K562 (cell line): ENCODE measurements around the gene UBAC2. TPM values are rescaled to one million over a fixed set of nuclear protein-coding genes. Genes with fewer than 3 reads are reported as not detected.

Source experiments
- ATAC-seq: fragments of 200-7000 bp; cut with Tn5 transposase; 3 replicates; pipeline ENCODE4 v1.9.1; 2020; ENCODE audit warnings: moderate library complexity
- BruUV-seq: library from RNA; stranded (reverse); fragments of 400-500 nt; replicated peaks from 2 replicates; lab custom pipeline; 2021; lab: Mats Ljungman, UMichigan
- CTCF ChIA-PET: fragments of 300-600 bp; formaldehyde crosslinking; extraction: SDS; loops from one replicate; lab custom pipeline; 2021; ENCODE audit warnings: low intra/inter-chr PET ratio; lab: Yijun Ruan, JAX
- POLR2A ChIA-PET: fragments of 300-600, 350-650 bp; sonication (Branson Sonifier 250); formaldehyde crosslinking; extraction: SDS; loops from one replicate; lab custom pipeline; 2021; ENCODE audit warnings: antibody characterized with exemption, inconsistent platforms; lab: Yijun Ruan, JAX
- DNase-seq, 4 experiments: peaks; one replicate each; pipeline versions ENCODE4 v3.0.0 to v3.0.0-alpha.2; 2011 to 2018; ENCODE audit warnings: low spot score in 3 of 4, mixed read lengths in 3 of 4; ENCODE audit errors: extremely low read depth in 1 of 4
- FAIRE-seq: peaks from 2 replicates; lab custom pipeline; 2011; peaks lifted over from hg19 to GRCh38; lab: Jason Lieb, UNC
- H2AFZ ChIP-seq: 2 replicates; pipeline ENCODE4 v1.6.0; 2011; ENCODE audit warnings: low read depth, low read length, control low read depth, inconsistent platforms
- H3K27ac ChIP-seq: fragments of 200-600 bp; 3 replicates; pipeline ENCODE4 v1.8.0; 2011; ENCODE audit warnings: low read depth, mild to moderate bottlenecking, control low read depth, inconsistent platforms, low read length, moderate library complexity, mixed read lengths; ENCODE audit errors: extremely low read depth
- H3K27me3 ChIP-seq, 2 experiments: fragments of 300-600 bp in 1 of 2; 2 replicates in 1 of 2; 3 replicates in 1 of 2; pipeline versions ENCODE4 v1.6.0 to v1.8.0; 2011; ENCODE audit warnings: inconsistent platforms in 2 of 2, low read length in 2 of 2, mild to moderate bottlenecking in 1 of 2, mixed read lengths in 1 of 2, moderate library complexity in 1 of 2; ENCODE audit not compliant: control insufficient read depth in 2 of 2, insufficient read depth in 2 of 2
- H3K36me3 ChIP-seq: fragments of 300-600 bp; 3 replicates; pipeline ENCODE4 v1.8.0; 2011; ENCODE audit warnings: mild to moderate bottlenecking, low read length, inconsistent platforms; ENCODE audit not compliant: control insufficient read depth, insufficient read depth
- H3K4me1 ChIP-seq, 2 experiments: fragments of 200-600 bp in 1 of 2; replicated peaks in 1 of 2; 2 replicates in 1 of 2; 3 replicates in 1 of 2; pipeline versions ENCODE4 v1.5.1 to v1.8.0; 2011; ENCODE audit warnings: inconsistent platforms in 2 of 2, low read length in 2 of 2, mild to moderate bottlenecking in 1 of 2, mixed read lengths in 1 of 2, moderate library complexity in 1 of 2; ENCODE audit not compliant: control insufficient read depth in 2 of 2, insufficient read depth in 2 of 2
- H3K4me2 ChIP-seq: 2 replicates; pipeline ENCODE4 v1.6.1; 2011; ENCODE audit warnings: low read length, control low read depth, inconsistent platforms, mixed read lengths; ENCODE audit not compliant: insufficient read depth
- H3K4me3 ChIP-seq: fragments of 200-600 bp; sonication (generic), shearing (Covaris generic); 2 replicates; pipeline ENCODE4 v1.5.1; 2016; ENCODE audit warnings: control low read depth, inconsistent platforms
- H3K79me2 ChIP-seq: fragments of 200-600 bp; 3 replicates; pipeline ENCODE4 v1.8.0; 2011; ENCODE audit warnings: low read length, inconsistent platforms; ENCODE audit not compliant: control insufficient read depth, insufficient read depth
- H3K9ac ChIP-seq, 2 experiments: 2 replicates each; pipeline versions ENCODE4 v1.6.0 to v1.6.1; 2011; ENCODE audit warnings: low read depth in 2 of 2, low read length in 2 of 2, control low read depth in 1 of 2, inconsistent platforms in 1 of 2, mild to moderate bottlenecking in 1 of 2, mixed read lengths in 1 of 2; ENCODE audit not compliant: insufficient read depth in 1 of 2
- H3K9me1 ChIP-seq: one replicate; pipeline ENCODE4 v1.6.0; 2011; ENCODE audit warnings: inconsistent platforms, mild to moderate bottlenecking, low read length, moderate library complexity; ENCODE audit not compliant: control insufficient read depth, insufficient read depth
- H3K9me3 ChIP-seq: replicated peaks from 2 replicates; pipeline ENCODE4 v1.5.1; 2011; ENCODE audit warnings: low read depth, low read length, inconsistent platforms; ENCODE audit not compliant: control insufficient read depth, insufficient read depth
- H4K20me1 ChIP-seq: replicated peaks from 2 replicates; pipeline ENCODE4 v1.6.1; 2011; ENCODE audit warnings: low read length, inconsistent platforms, mixed read lengths; ENCODE audit not compliant: control insufficient read depth, insufficient read depth
- NBN ChIP-seq: fragments of 450-650 bp; IDR thresholded peaks from 2 replicates; pipeline ENCODE4 v1.6.1; 2016; ENCODE audit warnings: low read depth, mild to moderate bottlenecking
- NFATC3 ChIP-seq: fragments of 450-650 bp; IDR thresholded peaks from 2 replicates; pipeline ENCODE4 v1.6.1; 2017; ENCODE audit warnings: mild to moderate bottlenecking
- RAD21 ChIP-seq, 2 experiments: fragments of 250-450 bp in 1 of 2; fragments of 450-650 bp in 1 of 2; sonication (Bioruptor Pico) in 1 of 2; formaldehyde crosslinking in 1 of 2; IDR thresholded peaks in 1 of 2; conservative IDR thresholded peaks in 1 of 2; 2 replicates each; pipeline versions ENCODE4 v1.4.0 to v1.8.0; 2020 to 2022; ENCODE audit warnings: mild to moderate bottlenecking in 2 of 2, moderate library complexity in 1 of 2
- RBM15 ChIP-seq: fragments of 200-400 bp; formaldehyde crosslinking; IDR thresholded peaks from 2 replicates; pipeline ENCODE4 v1.6.1; 2018; ENCODE audit warnings: mild to moderate bottlenecking, low read length, moderate library complexity; ENCODE audit not compliant: insufficient read depth
- XRCC4 ChIP-seq: IDR thresholded peaks from one replicate; pipeline ENCODE4 v1.6.1; 2011; ENCODE audit not compliant: insufficient read depth, insufficient read length; ENCODE audit errors: extremely low read depth
- WGBS: fragments of 100-300 bp; shearing (Covaris generic); methylation state at CpG from one replicate; pipeline ENCODE4 v1.1.6; 2016; ENCODE audit warnings: low coverage, mixed read lengths; ENCODE audit not compliant: insufficient coverage; ENCODE audit errors: missing lambda C conversion rate; 5-methylcytosine and 5-hydroxymethylcytosine counted together
- in situ Hi-C: fragments of 300-500 bp; cut with MboI; formaldehyde crosslinking; loops from 4 replicates; pipeline ENCODE4 v1.15.0; 2018; ENCODE audit warnings: inconsistent platforms, mixed read lengths
- intact Hi-C: fragments of 100-400 bp; cut with micrococcal nuclease; formaldehyde crosslinking; loops from 2 replicates; pipeline ENCODE4 v1.14.2; 2022
- polyA plus RNA-seq, 8 experiments: library from polyadenylated mRNA; depleted of rRNA in 4 of 8; stranded (reverse) in 5 of 8; unstranded in 3 of 8; fragments of >200 nt; fragmentation: Nextera tagmentation in 2 of 8; fragmentation: Illumina TruSeq in 1 of 8; extraction: Ambion mirVana in 2 of 8; extraction: Trizol in 1 of 8; gene quantifications; 2 replicates each; pipeline versions ENCODE4 v1.2.1 to v1.2.3, GENCODE V29; 2011 to 2014; ENCODE audit warnings: inconsistent platforms in 1 of 8, missing spikeins in 1 of 8
- total RNA-seq, 7 experiments: library from RNA; depleted of rRNA in 6 of 7; stranded (reverse); fragments of >200 nt in 6 of 7; fragmentation: Illumina TruSeq in 2 of 7; extraction: Trizol in 2 of 7; gene quantifications; 2 replicates each; pipeline versions ENCODE4 v1.2.1 to v1.2.3, GENCODE V29; 2011 to 2021; ENCODE audit warnings: low replicate concordance in 1 of 7
- TF ChIP-seq, protein P1 (sequence below): sonication (generic); formaldehyde crosslinking; IDR thresholded peaks from 2 replicates; pipeline ENCODE4 v1.8.0; 2022; ENCODE audit warnings: missing genetic modification reagents, mild to moderate bottlenecking, borderline replicate concordance
- TF ChIP-seq, protein P2 (sequence below): fragments of 250-450 bp; sonication (Bioruptor Pico); IDR thresholded peaks from 2 replicates; pipeline ENCODE4 v1.5.1; 2021; ENCODE audit warnings: mild to moderate bottlenecking

UBAC2 gene
- total and polyA plus RNA-seq, 9 of the 15 experiments (the other 6 are each of a cell fraction or from before 2014, with no cell fraction given) = 6.0 to 84.1 (median 32.3) TPM

DNA sequence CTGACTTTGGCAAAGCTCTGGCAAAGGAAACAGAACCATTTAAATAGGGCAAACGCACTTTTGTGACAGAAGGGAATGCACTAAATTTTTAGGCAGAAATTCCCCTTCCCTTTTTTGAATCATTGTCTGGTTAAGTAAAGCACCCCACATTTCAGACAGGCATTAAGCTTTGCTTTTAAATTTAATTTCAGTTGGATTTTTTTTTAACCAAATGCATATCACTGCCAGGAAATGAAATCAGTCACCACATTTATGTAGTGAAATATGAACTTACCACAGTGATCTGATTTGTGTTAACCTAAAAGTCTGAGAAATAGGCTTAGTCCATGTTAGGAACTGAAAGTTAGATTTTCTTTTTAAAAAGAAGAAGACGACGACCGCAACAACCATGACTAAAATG, 95.7 kb downstream of the UBAC2 start:
- no TSS peak for BruUV-seq
- no peak for FAIRE-seq
- in situ Hi-C loops = no loop called here
- H3K27ac ChIP-seq = no peak overlapping the region
- no peak for TF ChIP-seq RAD21 (CRISPR knock-in tag; conservative IDR thresholded peaks at IDR 0.05 in 1 of 2, IDR thresholded peaks at IDR 0.05 in 1 of 2)
- no peak for TF ChIP-seq RBM15
- no peak for TF ChIP-seq NFATC3
- TF ChIP-seq, all 486 proteins: peak for 0
- Histone ChIP-seq H3K9ac (no peak overlapping the region), H3K4me1 (peaks cover 0 to 7% of the 10 kb centered on the region in 2 experiments; a peak in 2 of 5 replicates), H3K36me3 (peaks cover 17% of the 10 kb centered on the region), H3K4me2 (no peak overlapping the region), H3K4me3 (no peak overlapping the region), H4K20me1 (no peaks in the 10 kb centered on the region), H3K79me2 (peaks cover 9% of the 10 kb centered on the region; the same call in 1 of the 3 replicates), H3K9me3 (no peaks in the 10 kb centered on the region), H3K27me3 (no peaks in the 10 kb centered on the region), H3K9me1 (no peaks in the 10 kb centered on the region), H2AFZ (no peak overlapping the region)
- no peak for DNase-seq
- ChIA-PET POLR2A (no interaction called here), CTCF (no interaction called here)
- intact Hi-C loops = no loop called here
- 92% methylated on average over 1 of the region's 4 CpGs for WGBS
- ATAC-seq = no peak

DNA sequence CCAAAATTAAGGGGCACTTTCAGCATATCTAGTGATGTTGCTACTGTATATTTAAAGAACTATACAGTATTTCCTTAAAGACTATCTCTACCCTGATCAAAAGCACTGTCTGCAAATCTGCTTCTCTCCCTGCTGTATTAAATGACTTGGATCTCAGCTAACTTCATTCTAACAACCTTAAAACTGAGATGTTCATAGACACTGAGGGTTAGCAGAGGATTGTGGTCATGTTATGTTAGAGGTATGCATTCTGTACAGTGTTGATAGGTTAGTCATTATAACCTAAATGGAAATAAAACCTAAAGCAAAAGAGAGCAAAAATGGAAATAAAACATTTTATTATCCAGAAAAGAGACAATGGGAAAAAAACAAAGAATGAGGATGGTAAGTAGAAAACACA, 96.7 kb downstream of the UBAC2 start:
- Histone ChIP-seq H3K4me3 (no peak overlapping the region), H3K27ac (no peak overlapping the region), H3K9me3 (no peaks in the 10 kb centered on the region), H3K27me3 (no peaks in the 10 kb centered on the region), H3K4me1 (peaks cover 0 to 7% of the 10 kb centered on the region in 2 experiments; a peak in 2 of 5 replicates), H3K4me2 (no peak overlapping the region), H2AFZ (no peak overlapping the region), H3K9ac (no peak overlapping the region), H4K20me1 (no peaks in the 10 kb centered on the region), H3K9me1 (no peaks in the 10 kb centered on the region), H3K36me3 (peaks cover 18% of the 10 kb centered on the region), H3K79me2 (peaks cover 10% of the 10 kb centered on the region; the same call in 2 of the 3 replicates)
- ATAC-seq (no peak), DNase-seq (no peak), FAIRE-seq (no peak)
- in situ Hi-C loops (no loop called here), intact Hi-C loops (no loop called here)
- no TSS peak for BruUV-seq
- CTCF ChIA-PET = no interaction called here
- POLR2A ChIA-PET = no interaction called here
- TF ChIP-seq, protein P1, sequence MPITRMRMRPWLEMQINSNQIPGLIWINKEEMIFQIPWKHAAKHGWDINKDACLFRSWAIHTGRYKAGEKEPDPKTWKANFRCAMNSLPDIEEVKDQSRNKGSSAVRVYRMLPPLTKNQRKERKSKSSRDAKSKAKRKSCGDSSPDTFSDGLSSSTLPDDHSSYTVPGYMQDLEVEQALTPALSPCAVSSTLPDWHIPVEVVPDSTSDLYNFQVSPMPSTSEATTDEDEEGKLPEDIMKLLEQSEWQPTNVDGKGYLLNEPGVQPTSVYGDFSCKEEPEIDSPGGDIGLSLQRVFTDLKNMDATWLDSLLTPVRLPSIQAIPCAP (CRISPR knock-in tag) = no peak
- TF ChIP-seq, protein P2, sequence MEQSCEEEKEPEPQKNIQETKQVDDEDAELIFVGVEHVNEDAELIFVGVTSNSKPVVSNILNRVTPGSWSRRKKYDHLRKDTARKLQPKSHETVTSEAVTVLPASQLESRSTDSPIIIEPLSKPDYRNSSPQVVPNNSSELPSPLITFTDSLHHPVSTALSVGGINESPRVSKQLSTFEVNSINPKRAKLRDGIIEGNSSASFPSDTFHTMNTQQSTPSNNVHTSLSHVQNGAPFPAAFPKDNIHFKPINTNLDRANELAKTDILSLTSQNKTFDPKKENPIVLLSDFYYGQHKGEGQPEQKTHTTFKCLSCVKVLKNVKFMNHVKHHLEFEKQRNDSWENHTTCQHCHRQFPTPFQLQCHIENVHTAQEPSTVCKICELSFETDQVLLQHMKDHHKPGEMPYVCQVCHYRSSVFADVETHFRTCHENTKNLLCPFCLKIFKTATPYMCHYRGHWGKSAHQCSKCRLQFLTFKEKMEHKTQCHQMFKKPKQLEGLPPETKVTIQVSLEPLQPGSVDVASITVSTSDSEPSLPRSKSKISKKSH (CRISPR knock-in tag) = no peak
- TF ChIP-seq NBN (no peak), XRCC4 (no peak)
